GM12864 (cell line): Measurements from ENCODE around the gene FLT4.
"Not testable (repeated sequence)": the region's sequence is repeated elsewhere in the genome, so short reads cannot be mapped to it uniquely, and the experiment has no call there.

Experiments
- DNase-seq: peaks from one replicate; pipeline ENCODE4 v3.0.0-alpha.2; 2011; ENCODE audit warnings: low read depth
- H3K4me3 ChIP-seq: 2 replicates; pipeline ENCODE4 v1.5.1; 2011; ENCODE audit warnings: mild to moderate bottlenecking, low read depth, low read length, control low read depth
- CTCF ChIP-seq: IDR thresholded peaks from 2 replicates; pipeline ENCODE4 v1.5.1; 2011; ENCODE audit warnings: low read depth, mild to moderate bottlenecking, moderate library complexity, low read length, control low read depth, inconsistent platforms; ENCODE audit errors: missing control alignments

FLT4 gene

GRCh38 chr5:180689071-180689694 is 39.8 kb upstream of the FLT4 start:
- DNase-seq, result no peak
- TF ChIP-seq CTCF, result no peak
- no peak overlapping the region for H3K4me3 ChIP-seq

GRCh38 chr5:180688330-180689070 is 39.1 kb upstream of the FLT4 start:
- TF ChIP-seq CTCF, result no peak
- DNase-seq, result no peak
- H3K4me3 ChIP-seq, result no peak overlapping the region

GRCh38 chr5:180686799-180687198 is 37.4 kb upstream of the FLT4 start:
- DNase-seq, H3K4me3 ChIP-seq: not testable (repeated sequence)

GRCh38 chr5:180684623-180685161 is 35.3 kb upstream of the FLT4 start:
- TF ChIP-seq CTCF, result no peak

GRCh38 chr5:180683220-180683922 is 34.0 kb upstream of the FLT4 start:
- H3K4me3 ChIP-seq, result no peak overlapping the region
- DNase-seq, result no peak
- no peak for TF ChIP-seq CTCF

More at GRCh38 chr5:180684623-180685161, 35.3 kb upstream of the FLT4 start:
- no peak overlapping the region for H3K4me3 ChIP-seq
- DNase-seq, result no peak

- TF ChIP-seq CTCF, result no peak
- no peak for DNase-seq
- H3K4me3 ChIP-seq, result no peak overlapping the region
Observed at GRCh38 chr5:180682560-180682959, 33.2 kb upstream of the FLT4 start.

- H3K4me3 ChIP-seq, DNase-seq: not testable (repeated sequence)
Observed at GRCh38 chr5:180682008-180682407, 32.6 kb upstream of the FLT4 start.

GRCh38 chr5:180678319-180678718 is 28.9 kb upstream of the FLT4 start:
- not testable (repeated sequence) for H3K4me3 ChIP-seq

More at GRCh38 chr5:180678319-180678718, 28.9 kb upstream of the FLT4 start:
- not testable (repeated sequence) for DNase-seq
